SK-N-SH treated with all-trans-retinoic acid at 6 μM for 48 hours (cell line): ENCODE measurements around the gene GRN.

ENCODE experiments used
- ATAC-seq: fragments of 200-7000 bp; cut with Tn5 transposase; 3 replicates; pipeline ENCODE4 v1.9.1; 2020; ENCODE audit warnings: mild to moderate bottlenecking, moderate library complexity
- ARNTL ChIP-seq: fragments of 450-650 bp; formaldehyde crosslinking; IDR thresholded peaks from 2 replicates; pipeline ENCODE4 v1.5.0; 2020; ENCODE audit warnings: low read depth, mild to moderate bottlenecking, moderate library complexity, borderline replicate concordance
- GLIS3 ChIP-seq: fragments of 250-450 bp; sonication (Bioruptor Pico); IDR thresholded peaks from 2 replicates; pipeline ENCODE4 v1.5.0; 2020; ENCODE audit warnings: mild to moderate bottlenecking, moderate library complexity
- ISL1 ChIP-seq: fragments of 250-450 bp; sonication (Bioruptor Pico); IDR thresholded peaks from 2 replicates; pipeline ENCODE4 v2.1.2; 2022; ENCODE audit warnings: mild to moderate bottlenecking, moderate library complexity
- PPARA ChIP-seq: fragments of 250-450 bp; sonication (Bioruptor Pico); IDR thresholded peaks from 2 replicates; pipeline ENCODE4 v1.5.0; 2020; ENCODE audit warnings: mild to moderate bottlenecking, borderline replicate concordance
- SNAI2 ChIP-seq: fragments of 250-450 bp; sonication (Bioruptor Pico); IDR thresholded peaks from 2 replicates; pipeline ENCODE4 v1.5.0; 2020; ENCODE audit warnings: mild to moderate bottlenecking, moderate library complexity
- TCF4 ChIP-seq: fragments of 250-450 bp; sonication (Bioruptor Pico); IDR thresholded peaks from 2 replicates; pipeline ENCODE4 v1.8.0; 2021; ENCODE audit warnings: mild to moderate bottlenecking, moderate library complexity, borderline replicate concordance
- TOX ChIP-seq: fragments of 250-450 bp; sonication (Bioruptor Pico); IDR thresholded peaks from 2 replicates; pipeline ENCODE4 v1.8.0; 2021; ENCODE audit warnings: mild to moderate bottlenecking, moderate library complexity, borderline replicate concordance
- ZC3H10 ChIP-seq: fragments of 250-450 bp; sonication (Bioruptor Pico); IDR thresholded peaks from 2 replicates; pipeline ENCODE4 v1.5.1; 2021; ENCODE audit warnings: mild to moderate bottlenecking, moderate library complexity
- ZFP30 ChIP-seq: fragments of 450-650 bp; formaldehyde crosslinking; IDR thresholded peaks from 2 replicates; pipeline ENCODE4 v1.5.0; 2022; ENCODE audit warnings: mild to moderate bottlenecking, moderate library complexity
- ZNF565 ChIP-seq: fragments of 450-650 bp; formaldehyde crosslinking; conservative IDR thresholded peaks from 2 replicates; pipeline ENCODE4 v1.5.0; 2020; ENCODE audit warnings: low read depth, mild to moderate bottlenecking, moderate library complexity
- ZNF70 ChIP-seq: fragments of 450-650 bp; formaldehyde crosslinking; IDR thresholded peaks from 2 replicates; pipeline ENCODE4 v1.5.0; 2020; ENCODE audit warnings: mild to moderate bottlenecking, moderate library complexity
- ZNF8 ChIP-seq: fragments of 450-650 bp; formaldehyde crosslinking; IDR thresholded peaks from 2 replicates; pipeline ENCODE4 v1.5.0; 2020; ENCODE audit warnings: mild to moderate bottlenecking, moderate library complexity
- TF ChIP-seq, protein P1 (sequence below): fragments of 250-450 bp; sonication (Bioruptor Pico); IDR thresholded peaks from 2 replicates; pipeline ENCODE4 v1.5.1; 2020; ENCODE audit warnings: low read depth, mild to moderate bottlenecking, moderate library complexity
- TF ChIP-seq, protein P2 (sequence below): fragments of 250-450 bp; sonication (Bioruptor Pico); IDR thresholded peaks from 2 replicates; pipeline ENCODE4 v1.8.0; 2021; ENCODE audit warnings: low read depth, mild to moderate bottlenecking, moderate library complexity, borderline replicate concordance
- TF ChIP-seq, protein P3 (sequence below): fragments of 250-450 bp; sonication (Bioruptor Pico); IDR thresholded peaks from 2 replicates; pipeline ENCODE4 v1.5.1; 2021; ENCODE audit warnings: mild to moderate bottlenecking, moderate library complexity
- TF ChIP-seq, protein P4 (sequence below): fragments of 250-450 bp; sonication (Bioruptor Pico); IDR thresholded peaks from 2 replicates; pipeline ENCODE4 v1.5.0; 2020; ENCODE audit warnings: mild to moderate bottlenecking, moderate library complexity
- TF ChIP-seq, protein P5 (sequence below): fragments of 250-450 bp; sonication (Bioruptor Pico); IDR thresholded peaks from 2 replicates; pipeline ENCODE4 v1.8.0; 2020; ENCODE audit warnings: mild to moderate bottlenecking, moderate library complexity, borderline replicate concordance

The GRN gene

DNA sequence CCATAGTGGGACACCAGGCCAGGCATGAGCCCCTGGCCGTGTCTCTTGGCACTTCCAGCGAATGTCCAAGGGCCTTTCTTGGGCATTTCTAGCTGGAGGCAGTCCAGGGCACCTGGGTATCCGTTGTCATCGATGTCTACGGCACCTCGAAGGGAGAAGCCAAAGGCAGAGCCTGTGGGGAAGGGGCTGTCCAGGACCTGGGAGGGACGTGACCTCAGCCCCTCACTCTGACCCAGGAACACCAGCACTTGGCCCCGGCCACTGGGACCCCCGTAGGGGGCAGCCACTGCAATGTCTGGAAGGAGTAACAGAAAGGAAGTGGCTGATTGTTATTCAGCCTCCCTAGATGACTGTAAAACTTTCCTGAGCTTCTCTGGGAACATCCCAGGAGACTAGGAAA is 35.7 kb downstream of the GRN start:
- no peak for ATAC-seq

DNA sequence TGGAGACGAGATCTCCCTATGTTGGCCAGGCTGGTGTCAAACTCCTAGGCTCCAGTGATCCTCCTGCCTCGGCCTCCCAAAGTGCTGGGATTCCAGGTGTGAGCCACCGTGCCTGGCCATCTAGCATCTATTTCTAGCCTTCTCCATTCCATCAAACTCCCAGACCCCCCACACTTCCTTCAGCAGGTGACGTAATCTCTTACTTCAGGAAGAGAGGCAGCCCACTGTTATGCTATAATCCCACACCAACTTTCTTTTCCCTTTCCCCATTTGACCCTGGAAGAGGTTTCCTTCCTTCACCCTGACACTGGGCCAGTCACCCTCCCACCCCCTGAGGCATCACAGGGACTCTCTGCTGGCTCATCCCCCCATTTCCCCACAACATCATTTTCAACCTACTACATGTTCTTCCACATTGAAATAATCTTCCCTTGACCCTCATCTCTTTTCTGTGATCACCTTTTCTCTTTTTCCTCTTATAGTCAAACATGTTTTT is 36.8 kb downstream of the GRN start:
- TF ChIP-seq ARNTL = no peak
- TF ChIP-seq, protein P1, sequence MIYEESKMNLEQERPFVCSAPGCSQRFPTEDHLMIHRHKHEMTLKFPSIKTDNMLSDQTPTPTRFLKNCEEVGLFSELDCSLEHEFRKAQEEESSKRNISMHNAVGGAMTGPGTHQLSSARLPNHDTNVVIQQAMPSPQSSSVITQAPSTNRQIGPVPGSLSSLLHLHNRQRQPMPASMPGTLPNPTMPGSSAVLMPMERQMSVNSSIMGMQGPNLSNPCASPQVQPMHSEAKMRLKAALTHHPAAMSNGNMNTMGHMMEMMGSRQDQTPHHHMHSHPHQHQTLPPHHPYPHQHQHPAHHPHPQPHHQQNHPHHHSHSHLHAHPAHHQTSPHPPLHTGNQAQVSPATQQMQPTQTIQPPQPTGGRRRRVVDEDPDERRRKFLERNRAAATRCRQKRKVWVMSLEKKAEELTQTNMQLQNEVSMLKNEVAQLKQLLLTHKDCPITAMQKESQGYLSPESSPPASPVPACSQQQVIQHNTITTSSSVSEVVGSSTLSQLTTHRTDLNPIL = no peak
- TF ChIP-seq TCF4 (CRISPR knock-in tag) = no peak
- no peak for TF ChIP-seq PPARA (CRISPR knock-in tag)
- ATAC-seq = no peak

More for the DNA sequence above, 35.7 kb downstream of the GRN start:
- TF ChIP-seq ZC3H10 (no peak), ZNF70 (no peak), ZFP30 (CRISPR knock-in tag) (no peak), SNAI2 (CRISPR knock-in tag) (no peak), ZNF8 (CRISPR knock-in tag) (no peak), ZNF565 (CRISPR knock-in tag) (no peak)
- TF ChIP-seq, protein P2, sequence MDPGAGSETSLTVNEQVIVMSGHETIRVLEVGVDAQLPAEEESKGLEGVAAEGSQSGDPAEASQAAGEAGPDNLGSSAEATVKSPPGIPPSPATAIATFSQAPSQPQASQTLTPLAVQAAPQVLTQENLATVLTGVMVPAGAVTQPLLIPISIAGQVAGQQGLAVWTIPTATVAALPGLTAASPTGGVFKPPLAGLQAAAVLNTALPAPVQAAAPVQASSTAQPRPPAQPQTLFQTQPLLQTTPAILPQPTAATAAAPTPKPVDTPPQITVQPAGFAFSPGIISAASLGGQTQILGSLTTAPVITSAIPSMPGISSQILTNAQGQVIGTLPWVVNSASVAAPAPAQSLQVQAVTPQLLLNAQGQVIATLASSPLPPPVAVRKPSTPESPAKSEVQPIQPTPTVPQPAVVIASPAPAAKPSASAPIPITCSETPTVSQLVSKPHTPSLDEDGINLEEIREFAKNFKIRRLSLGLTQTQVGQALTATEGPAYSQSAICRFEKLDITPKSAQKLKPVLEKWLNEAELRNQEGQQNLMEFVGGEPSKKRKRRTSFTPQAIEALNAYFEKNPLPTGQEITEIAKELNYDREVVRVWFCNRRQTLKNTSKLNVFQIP (CRISPR knock-in tag) = no peak
- TF ChIP-seq, protein P3, sequence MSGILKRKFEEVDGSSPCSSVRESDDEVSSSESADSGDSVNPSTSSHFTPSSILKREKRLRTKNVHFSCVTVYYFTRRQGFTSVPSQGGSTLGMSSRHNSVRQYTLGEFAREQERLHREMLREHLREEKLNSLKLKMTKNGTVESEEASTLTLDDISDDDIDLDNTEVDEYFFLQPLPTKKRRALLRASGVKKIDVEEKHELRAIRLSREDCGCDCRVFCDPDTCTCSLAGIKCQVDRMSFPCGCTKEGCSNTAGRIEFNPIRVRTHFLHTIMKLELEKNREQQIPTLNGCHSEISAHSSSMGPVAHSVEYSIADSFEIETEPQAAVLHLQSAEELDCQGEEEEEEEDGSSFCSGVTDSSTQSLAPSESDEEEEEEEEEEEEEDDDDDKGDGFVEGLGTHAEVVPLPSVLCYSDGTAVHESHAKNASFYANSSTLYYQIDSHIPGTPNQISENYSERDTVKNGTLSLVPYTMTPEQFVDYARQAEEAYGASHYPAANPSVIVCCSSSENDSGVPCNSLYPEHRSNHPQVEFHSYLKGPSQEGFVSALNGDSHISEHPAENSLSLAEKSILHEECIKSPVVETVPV = no peak

DNA sequence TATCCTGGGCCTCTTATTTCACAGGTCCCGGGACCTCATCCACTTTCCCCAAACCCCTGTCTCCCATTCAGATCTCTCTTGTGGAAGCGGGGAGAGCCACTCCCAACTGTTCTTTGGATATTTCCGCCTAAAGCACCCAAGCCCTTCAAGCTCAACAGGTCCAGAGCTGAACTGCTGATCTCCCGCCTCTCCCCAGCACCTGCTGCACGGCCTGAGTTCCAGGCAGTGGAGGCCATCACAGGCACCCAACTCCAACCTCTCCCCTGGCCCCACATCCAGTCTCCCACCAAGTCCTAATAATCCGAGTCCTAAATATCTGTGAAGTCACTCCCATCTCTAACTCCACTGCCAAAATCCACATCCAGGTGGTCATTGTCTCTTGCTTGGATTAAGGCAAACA is 37.8 kb downstream of the GRN start:
- no peak for ATAC-seq
- no peak for TF ChIP-seq TOX (CRISPR knock-in tag)
- no peak for TF ChIP-seq ZFP30 (CRISPR knock-in tag)
- TF ChIP-seq ZNF70 = no peak
- no peak for TF ChIP-seq ISL1 (CRISPR knock-in tag)
- no peak for TF ChIP-seq PPARA (CRISPR knock-in tag)
- TF ChIP-seq, protein P4, sequence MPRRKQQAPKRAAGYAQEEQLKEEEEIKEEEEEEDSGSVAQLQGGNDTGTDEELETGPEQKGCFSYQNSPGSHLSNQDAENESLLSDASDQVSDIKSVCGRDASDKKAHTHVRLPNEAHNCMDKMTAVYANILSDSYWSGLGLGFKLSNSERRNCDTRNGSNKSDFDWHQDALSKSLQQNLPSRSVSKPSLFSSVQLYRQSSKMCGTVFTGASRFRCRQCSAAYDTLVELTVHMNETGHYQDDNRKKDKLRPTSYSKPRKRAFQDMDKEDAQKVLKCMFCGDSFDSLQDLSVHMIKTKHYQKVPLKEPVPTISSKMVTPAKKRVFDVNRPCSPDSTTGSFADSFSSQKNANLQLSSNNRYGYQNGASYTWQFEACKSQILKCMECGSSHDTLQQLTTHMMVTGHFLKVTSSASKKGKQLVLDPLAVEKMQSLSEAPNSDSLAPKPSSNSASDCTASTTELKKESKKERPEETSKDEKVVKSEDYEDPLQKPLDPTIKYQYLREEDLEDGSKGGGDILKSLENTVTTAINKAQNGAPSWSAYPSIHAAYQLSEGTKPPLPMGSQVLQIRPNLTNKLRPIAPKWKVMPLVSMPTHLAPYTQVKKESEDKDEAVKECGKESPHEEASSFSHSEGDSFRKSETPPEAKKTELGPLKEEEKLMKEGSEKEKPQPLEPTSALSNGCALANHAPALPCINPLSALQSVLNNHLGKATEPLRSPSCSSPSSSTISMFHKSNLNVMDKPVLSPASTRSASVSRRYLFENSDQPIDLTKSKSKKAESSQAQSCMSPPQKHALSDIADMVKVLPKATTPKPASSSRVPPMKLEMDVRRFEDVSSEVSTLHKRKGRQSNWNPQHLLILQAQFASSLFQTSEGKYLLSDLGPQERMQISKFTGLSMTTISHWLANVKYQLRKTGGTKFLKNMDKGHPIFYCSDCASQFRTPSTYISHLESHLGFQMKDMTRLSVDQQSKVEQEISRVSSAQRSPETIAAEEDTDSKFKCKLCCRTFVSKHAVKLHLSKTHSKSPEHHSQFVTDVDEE = no peak
- no peak for TF ChIP-seq ZNF8 (CRISPR knock-in tag)
- TF ChIP-seq GLIS3 (CRISPR knock-in tag) = no peak

DNA sequence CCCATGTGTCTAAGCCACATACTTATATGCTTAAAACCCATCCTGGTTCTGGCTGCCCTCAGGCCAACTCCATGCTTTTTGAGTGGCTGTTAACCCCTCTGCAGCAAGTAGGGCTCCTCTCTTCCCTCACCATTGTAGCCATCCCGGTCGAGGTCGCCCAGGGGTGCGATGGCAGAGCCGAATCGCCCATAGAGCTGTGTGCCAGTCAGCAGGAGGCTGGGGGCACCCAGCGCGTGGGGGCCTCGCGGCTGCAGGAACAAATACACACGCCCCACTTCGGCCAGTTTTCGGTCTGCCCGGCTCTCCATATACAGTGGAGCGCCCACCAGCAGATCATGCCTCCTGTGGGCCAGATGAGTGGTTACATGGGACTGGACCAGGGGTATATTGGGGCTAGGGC is 38.3 kb downstream of the GRN start:
- ATAC-seq = no peak

More for the DNA sequence above, 38.3 kb downstream of the GRN start:
- TF ChIP-seq, protein P4 = no peak
- TF ChIP-seq ZNF8 (CRISPR knock-in tag) = no peak
- TF ChIP-seq ZNF565 (CRISPR knock-in tag) = no peak
- TF ChIP-seq ZC3H10 = no peak
- no peak for TF ChIP-seq TOX (CRISPR knock-in tag)
- TF ChIP-seq, protein P5, sequence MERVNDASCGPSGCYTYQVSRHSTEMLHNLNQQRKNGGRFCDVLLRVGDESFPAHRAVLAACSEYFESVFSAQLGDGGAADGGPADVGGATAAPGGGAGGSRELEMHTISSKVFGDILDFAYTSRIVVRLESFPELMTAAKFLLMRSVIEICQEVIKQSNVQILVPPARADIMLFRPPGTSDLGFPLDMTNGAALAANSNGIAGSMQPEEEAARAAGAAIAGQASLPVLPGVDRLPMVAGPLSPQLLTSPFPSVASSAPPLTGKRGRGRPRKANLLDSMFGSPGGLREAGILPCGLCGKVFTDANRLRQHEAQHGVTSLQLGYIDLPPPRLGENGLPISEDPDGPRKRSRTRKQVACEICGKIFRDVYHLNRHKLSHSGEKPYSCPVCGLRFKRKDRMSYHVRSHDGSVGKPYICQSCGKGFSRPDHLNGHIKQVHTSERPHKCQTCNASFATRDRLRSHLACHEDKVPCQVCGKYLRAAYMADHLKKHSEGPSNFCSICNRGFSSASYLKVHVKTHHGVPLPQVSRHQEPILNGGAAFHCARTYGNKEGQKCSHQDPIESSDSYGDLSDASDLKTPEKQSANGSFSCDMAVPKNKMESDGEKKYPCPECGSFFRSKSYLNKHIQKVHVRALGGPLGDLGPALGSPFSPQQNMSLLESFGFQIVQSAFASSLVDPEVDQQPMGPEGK (CRISPR knock-in tag) = no peak
- TF ChIP-seq ZNF70 = no peak
- no peak for TF ChIP-seq SNAI2 (CRISPR knock-in tag)
- TF ChIP-seq, all 23 proteins: peak for 0
